Subcutaneous adipose tissue (tissue), 4 donors: Measurements from ENCODE around the gene GRK1. TPM values are rescaled to one million over a fixed set of nuclear protein-coding genes. Genes with fewer than 3 reads are reported as not detected.

ENCODE experiments used
- total RNA-seq, 4 donors: library from RNA; depleted of rRNA; stranded (reverse); fragments of >200 nt; gene quantifications; one replicate each; pipeline ENCODE4 v1.1.0, GENCODE V29; 2016
- TF ChIP-seq, protein P1 (sequence below): fragments of 450-650 bp; IDR thresholded peaks from one replicate; pipeline ENCODE4 v1.5.1; 2016; ENCODE audit warnings: low read depth, mild to moderate bottlenecking, control low read depth, antibody characterized with exemption, moderate library complexity

GRK1 gene
- total RNA-seq, 4 donors from 2014 or later = not detected

DNA sequence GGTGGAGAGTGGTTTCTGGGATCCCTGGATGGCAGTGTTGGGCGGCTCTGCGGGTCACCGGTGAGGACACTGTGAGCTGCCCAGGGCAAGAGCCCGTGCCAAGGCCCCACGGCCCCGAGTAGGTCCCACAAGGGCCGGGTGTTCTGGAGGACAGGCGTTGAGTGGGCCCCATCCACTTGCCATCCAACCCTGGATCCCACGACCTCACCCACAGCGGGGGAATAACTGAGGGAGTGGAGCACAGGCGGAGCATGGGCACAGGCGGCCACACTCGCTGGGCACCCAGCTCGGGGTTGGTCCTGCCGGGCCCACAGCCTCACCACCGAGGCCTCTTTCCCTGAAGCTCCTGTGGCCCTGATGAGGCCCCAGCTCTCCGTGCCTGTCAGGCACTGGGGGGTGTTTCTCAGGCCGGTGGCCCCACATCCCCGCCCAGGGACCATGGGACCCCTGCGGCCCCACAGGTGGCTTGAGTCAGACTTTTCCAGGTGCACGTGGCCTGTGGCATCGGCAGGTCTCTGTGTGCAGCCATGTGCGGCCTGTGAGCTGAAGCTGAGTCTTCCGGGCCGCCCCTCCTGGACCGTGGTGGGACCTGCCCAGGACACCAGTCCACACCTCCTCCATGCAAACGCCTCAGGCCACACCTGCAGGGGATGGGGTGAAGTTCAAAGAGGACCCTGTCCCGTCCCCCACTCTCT lies 108.6 kb downstream of the GRK1 start:
- TF ChIP-seq, protein P1, sequence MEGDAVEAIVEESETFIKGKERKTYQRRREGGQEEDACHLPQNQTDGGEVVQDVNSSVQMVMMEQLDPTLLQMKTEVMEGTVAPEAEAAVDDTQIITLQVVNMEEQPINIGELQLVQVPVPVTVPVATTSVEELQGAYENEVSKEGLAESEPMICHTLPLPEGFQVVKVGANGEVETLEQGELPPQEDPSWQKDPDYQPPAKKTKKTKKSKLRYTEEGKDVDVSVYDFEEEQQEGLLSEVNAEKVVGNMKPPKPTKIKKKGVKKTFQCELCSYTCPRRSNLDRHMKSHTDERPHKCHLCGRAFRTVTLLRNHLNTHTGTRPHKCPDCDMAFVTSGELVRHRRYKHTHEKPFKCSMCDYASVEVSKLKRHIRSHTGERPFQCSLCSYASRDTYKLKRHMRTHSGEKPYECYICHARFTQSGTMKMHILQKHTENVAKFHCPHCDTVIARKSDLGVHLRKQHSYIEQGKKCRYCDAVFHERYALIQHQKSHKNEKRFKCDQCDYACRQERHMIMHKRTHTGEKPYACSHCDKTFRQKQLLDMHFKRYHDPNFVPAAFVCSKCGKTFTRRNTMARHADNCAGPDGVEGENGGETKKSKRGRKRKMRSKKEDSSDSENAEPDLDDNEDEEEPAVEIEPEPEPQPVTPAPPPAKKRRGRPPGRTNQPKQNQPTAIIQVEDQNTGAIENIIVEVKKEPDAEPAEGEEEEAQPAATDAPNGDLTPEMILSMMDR = no peak

DNA sequence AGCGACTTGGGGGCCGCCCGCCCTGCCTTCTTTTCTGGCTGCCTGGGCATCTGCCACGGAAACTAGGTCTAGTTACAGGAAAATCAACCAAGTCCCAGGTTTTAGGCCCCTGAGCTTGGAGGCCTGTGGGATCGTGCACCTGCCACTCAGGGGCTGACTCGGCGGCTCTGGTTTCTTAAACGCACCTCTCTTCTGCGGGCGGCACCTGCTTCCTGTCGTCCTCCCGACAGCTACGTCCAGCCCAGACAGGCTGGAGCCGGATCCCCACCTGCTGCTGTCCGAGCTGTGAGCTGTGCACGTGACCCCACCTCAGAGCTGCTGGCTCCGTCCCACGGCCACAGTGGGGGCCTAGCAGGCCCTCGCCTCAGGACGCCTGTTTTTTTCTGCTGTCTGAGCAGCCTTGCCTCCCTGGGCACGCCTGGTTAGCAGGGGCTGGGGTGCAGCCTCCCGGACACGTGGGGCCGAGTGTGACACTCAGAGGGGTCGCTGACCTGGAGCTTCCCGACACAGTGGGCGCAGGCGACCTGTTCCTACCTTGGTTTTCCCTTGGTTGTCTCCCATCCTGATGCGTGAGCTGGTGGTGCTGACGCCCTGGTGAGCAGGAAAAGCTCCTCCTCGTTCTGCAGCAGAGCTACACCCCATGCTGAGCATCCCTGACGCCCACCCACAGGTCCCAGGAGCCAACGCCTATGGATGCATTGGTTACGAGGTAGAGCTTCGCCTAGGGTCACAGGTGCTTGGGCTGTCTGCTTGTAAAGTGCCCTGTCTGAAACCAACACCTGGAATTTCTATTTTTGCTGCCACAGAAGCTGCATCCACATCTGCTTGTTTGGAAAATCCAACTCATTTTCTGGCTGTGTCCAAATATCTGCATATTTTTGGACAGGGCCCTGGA lies 109.5 kb downstream of the GRK1 start:
- TF ChIP-seq, protein P1 = no peak

DNA sequence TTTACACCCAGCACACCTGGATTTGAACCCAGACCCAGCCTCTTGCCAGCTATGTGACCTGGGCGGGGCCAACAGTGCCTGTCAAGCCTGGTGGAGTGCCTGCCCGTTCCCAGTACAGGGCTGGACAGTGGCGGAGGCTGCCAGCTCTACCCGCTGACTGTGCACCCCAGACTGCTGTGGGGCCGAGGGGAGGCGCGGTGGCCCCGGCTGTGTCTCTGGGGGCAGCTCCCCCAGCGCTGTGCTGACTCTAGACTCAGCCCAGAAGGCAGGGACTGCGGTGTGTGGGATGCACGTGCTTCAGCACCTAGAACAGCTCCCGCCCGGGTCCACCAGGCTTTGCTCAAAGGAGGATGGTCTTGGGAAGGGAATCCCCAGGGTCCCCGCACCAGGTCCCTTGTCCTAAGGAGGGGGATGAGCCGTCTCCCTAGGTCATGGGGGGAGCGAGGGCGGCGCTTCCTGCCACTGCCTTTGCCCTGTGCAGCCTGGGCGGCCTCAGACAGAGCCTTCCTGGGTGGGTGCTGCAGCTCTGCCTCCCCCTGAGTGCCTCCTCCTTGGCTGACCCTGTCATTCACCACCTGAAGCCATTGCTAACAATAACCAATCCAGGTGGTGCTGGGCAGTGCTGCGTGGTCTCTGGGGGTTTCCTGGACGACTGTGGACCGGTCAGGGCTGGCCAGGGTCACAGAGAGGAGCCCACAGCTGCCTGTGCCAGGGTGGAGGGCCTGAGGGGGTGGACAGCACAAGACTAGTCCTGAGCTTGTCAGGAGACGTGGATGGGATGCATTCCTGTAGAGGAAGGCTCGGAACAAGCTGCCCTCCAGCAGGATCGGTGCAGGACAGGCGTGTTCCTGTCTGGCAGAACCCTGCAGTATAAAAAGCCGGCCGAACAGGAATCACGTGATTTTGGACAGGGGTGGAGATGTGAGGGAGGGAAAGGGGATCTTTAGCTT lies 110.6 kb downstream of the GRK1 start:
- TF ChIP-seq, protein P1 = no peak

DNA sequence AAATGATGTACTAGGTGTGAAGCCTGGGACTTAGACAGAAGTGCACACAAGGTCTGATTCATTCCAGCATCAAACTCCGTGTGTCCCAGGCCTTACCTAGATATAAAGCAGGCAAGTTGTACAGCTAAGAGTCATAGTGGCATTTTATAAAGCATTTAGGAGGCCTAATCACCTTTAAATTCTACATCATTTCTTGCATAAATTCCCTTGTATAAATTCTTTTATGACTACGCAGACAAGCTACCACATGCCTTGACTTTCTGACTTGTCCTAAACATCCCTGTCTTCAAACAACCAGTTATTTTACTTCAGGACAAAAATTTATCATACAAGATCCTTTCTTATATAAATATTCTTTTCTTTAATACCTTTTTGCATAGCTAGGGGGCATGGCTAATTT lies 114.6 kb downstream of the GRK1 start:
- TF ChIP-seq, protein P1 = no peak

DNA sequence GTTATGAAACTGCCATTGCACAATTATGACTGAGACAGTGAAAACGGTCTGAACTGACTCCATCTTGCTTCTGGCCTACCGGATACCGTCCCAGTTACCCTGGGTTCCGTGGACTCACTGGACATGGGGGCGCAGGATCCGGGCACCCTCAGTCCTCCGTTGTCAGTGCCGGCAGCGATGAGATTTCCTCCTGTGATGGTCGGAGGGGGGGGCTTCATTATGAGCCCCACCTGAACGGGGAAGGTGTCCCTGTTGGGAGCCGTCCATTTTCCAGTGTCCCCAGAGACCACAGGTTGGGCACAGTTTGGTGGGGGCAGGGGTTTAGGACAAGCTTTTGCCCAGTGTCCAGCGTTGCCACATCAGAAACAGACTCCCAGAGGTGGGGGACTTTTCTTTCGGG lies 115.5 kb downstream of the GRK1 start:
- TF ChIP-seq, protein P1 = no peak

DNA sequence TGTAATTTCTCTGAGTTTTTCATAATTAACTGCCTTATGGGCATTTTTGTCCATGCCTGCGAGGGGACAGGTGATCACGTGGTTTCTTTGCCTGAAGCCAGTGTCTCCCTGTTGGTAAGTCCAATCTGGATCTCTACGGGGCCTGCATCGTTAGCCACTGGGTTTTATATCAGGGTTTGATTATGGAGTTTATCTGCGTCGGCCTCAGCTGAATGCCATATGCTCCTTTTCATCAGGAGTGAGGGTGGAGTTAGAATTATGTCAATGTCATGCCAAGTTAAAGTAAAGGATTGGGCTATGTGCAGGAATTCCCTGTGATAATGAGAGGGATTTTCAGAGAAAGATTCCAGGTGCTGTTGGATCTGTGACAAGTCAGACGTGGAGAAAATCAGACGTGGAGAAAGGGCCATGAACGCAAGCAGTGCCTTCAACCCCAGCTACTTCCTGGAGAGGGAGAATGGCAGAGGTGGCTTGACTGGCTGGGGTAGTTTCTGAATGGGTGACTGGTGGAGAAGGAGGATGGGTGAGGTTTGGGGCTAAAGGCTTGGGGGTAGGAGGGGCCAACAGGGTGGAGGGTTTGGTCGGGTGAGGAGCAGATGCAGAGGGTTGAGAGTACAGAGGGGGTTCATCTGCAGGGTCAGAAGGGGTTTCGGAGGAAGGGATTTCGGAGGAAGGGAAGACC lies 116.3 kb downstream of the GRK1 start:
- TF ChIP-seq, protein P1 = no peak
